ENCODE data around the gene HIPK2.

The HIPK2 gene

DNA sequence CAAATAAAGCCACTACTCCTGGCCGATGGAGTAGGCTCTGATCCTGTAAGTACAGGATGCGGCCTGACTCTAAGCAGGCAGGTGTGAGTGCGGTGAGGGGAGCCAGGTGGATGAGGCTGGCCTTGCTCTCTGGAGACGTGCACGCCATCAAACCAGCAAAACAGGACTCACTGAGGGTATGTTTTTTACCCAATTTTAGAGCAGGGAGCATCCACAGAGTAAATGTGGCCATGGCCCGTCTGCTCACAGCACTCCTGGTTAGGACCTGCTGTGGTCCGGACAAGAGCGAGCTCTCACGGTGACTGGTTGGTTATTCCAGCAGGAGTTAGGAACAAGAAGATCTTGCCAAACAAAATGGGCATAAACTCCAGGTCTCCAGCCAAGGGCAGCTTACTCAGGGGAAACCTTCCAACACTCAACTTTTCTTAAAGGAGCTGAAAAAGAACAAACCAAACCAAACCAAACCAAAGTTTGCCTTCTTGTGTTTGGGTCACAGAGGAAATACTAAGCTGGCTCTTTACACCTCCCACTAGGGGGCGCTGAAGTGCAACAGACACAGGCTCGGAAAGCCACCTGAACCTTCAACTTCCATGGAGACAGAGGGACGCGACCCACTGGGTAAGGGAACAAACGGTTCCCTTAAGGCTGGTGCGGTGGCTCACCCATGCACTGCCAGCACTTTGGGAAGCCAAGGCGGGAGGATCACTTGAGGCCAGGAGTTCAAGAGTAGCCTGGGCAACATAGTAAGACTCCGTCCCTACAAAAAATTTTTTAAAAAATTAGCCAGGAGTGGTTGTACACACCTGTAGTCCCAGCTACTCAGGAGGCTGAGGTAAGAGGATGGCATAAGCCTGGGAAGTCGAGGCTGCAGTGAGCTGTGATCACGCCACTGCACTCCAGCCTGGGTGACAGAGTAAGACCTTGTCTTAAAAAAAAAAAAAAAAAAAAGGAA, 131.9 kb downstream of the HIPK2 start:
- DNase-seq, result peak; percentile 87

GRCh38 chr7:139643951-139644585, 133.7 kb downstream of the HIPK2 start:
- DNase-seq, result peak; percentile 43

DNA sequence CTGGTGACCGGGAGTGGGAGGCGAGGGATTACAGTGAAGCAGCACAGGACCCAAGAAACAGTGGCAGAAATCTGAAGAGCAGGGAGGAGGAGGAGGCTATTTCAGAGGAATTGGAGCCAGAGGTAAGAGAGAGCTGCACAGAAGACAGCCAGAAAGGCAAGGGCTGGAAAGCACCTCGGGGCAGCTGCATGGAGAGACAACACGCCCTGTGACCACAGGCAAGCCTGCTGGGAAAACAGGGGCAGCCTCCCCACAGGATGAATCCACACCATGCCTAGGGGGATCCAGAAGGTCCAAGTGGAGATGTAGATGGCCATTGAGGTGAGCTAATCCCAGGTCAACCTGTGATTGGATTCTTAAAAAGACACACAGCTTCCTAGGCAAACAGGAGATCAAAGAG, 135.5 kb downstream of the HIPK2 start:
- DNase-seq, result no peak

GRCh38 chr7:139641337-139641992, 136.3 kb downstream of the HIPK2 start:
- DNase-seq, result no peak

DNA sequence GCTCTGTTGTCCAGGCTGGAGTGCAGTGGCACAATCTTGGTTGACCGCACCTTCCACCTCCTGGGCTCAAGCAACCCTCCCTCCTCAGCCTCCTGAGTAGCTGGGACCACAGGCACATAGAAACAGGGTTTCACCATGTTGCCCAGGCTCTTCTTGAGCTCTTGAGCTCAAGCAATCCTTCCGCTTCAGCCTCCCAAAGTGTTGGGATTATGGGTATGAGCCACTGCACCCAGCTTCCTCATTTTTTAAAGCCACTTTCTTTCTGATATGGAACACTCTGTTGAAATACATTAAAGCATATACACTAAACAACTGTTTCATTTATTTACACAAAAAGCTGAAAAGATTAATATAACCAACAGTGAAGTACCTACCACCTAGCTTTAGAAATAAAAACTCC, 137.1 kb downstream of the HIPK2 start:
- DNase-seq, result no peak

GRCh38 chr7:139639563-139639962, 138.2 kb downstream of the HIPK2 start:
- DNase-seq, result no peak

- no peak for DNase-seq
These were observed 142.1 kb downstream of the HIPK2 start for GRCh38 chr7:139635526-139636302.

DNA sequence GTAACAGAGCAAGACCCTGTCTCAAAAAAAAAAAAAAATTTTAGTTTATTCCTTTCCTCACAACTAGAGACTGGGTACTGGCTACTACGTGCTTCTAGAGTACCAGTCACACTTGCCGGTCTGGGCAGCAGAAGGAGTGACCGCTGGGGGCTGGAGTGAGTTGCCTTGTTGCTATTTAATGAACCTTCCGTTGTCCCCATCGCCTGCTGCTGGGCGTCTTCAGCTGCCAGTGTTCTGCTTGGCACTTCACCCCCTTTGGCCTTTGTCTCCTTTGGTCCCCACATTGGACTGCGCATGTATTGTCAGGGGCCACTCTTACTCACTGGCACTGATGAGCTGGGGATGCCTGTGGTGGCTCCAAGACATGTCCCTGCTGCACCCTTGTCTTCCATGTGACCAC, 143.7 kb downstream of the HIPK2 start:
- no peak for DNase-seq

- no peak for DNase-seq
These were observed 146.2 kb downstream of the HIPK2 start for GRCh38 chr7:139631520-139632031.

GRCh38 chr7:139630643-139631519, 146.9 kb downstream of the HIPK2 start:
- DNase-seq, result no peak

- no peak for DNase-seq
These were observed 148.3 kb downstream of the HIPK2 start for GRCh38 chr7:139629392-139630082.

- DNase-seq, result no peak
These were observed 150.0 kb downstream of the HIPK2 start for GRCh38 chr7:139627831-139628230.

- DNase-seq, result no peak
These were observed 151.0 kb downstream of the HIPK2 start for GRCh38 chr7:139626817-139627216.

GRCh38 chr7:139623518-139623917, 154.3 kb downstream of the HIPK2 start:
- DNase-seq, result no peak

DNA sequence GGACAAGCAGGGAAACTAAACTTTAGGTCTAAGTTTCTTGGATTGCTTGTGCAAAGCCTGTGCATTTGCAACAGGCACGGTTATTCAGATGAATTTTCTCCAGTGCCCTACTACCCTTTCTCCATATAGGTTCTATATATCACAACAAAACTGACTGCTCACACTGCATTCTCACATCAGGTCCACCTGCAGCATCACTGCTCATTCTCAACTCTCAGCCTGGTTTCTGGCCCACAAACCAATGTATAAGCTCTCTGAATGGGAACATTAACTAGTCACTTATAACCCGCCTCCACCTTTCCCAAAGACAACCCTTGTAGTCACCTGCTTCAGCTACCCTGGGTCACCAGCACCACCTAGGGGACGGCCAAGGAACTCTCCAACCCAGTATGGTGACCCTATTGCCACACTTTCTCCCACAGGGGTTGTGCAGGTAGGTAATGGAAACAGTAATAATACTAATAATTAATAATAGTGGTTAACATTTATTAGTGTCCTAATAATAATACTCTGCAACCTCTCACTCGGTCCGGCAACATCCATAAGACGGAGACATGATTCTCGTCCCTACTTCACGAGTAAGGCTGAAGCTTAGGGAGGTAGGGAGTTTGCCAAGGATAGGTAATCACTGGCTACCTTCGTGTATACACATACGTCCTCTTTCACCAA, 157.0 kb downstream of the HIPK2 start:
- peak; percentile 55 for DNase-seq

DNA sequence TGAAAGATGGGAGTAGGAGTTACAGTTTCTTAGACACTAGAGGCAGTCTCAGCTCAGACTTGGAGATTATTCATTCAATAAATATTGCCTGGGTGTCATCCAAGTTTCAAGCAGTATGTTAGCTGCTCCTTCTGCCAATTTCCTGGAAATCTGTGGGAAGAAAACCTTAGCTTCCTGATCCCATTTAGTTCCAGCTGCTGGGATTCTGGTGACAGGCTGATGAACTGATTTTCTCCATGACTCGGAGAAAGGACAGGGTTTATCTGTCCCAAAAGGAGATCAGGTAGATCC, 158.5 kb downstream of the HIPK2 start:
- no peak for DNase-seq

DNA sequence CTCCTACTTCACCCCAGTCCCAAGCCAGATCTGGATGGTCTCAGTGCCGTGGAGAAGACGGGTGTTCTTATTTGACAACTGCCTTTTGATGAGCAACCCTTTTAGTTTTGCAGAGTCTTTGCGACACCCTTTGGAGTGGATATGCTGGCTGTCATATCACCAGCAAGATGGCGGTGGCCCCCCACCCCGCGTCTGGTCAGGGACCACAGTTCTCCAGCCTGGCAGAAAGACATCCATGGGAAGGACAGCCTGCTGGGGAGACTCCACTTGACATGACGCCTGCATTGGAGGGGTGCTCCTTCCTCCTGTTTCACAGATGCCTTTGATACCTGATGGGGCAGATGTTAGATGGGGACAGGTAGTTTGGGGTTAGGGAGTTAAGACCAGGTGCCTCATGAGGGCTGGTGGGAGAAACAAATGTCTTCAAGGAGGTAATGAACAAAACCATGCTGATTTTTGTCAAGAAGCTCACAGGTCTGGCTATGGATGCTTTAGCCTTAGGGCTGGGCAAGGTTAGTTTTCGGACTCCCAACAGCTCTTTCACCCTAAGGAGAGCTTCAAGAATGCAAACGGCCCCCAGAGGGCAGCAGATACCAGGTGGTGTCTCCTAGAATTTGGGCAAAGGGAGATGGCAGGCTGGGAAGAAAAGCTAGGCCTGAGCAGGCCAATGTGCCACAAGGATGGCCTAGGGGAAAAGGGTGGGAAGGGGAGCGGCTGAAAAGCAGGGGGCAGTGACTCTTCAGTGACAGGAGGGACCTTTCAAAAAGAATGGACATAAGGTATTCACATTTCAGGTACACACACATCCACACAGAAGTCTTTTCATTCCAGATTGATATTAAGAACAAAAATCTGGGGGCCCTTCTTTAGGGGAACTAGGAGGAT, 159.1 kb downstream of the HIPK2 start:
- DNase-seq, result peak; percentile 18

DNA sequence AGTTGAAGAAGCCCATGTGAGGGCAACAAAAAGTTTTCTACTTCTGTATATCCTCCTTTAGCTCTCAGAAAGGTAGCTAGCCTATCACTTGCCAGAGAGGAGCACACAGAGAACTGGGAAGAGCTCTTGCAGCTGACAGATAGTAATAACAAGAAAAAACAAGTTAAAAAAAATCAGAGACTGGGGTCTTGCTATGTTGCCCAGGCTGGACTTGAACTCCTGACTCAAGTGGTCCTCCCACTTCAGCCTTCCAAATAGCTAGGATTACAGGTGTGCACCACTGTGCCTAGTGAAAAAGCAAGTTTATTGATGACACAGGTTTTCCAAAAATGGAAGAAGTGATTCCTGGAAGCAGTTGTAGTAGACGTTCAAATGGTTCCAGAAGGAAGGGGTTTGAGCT, 160.7 kb downstream of the HIPK2 start:
- DNase-seq, result no peak

- DNase-seq, result no peak
These were observed 162.9 kb downstream of the HIPK2 start for GRCh38 chr7:139614886-139615285.

- peak; percentile 92 for DNase-seq
These were observed 163.8 kb downstream of the HIPK2 start for GRCh38 chr7:139613971-139614411.

All from NCI-H146 (cell line).